ENCODE results near the gene C19orf85. TPM values are rescaled to one million over a fixed set of nuclear protein-coding genes. Genes with fewer than 3 reads are reported as not detected.

The C19orf85 gene
- total and polyA plus RNA-seq, 2 experiments from 2014 or later, result 1.7 to 3.4 TPM

DNA sequence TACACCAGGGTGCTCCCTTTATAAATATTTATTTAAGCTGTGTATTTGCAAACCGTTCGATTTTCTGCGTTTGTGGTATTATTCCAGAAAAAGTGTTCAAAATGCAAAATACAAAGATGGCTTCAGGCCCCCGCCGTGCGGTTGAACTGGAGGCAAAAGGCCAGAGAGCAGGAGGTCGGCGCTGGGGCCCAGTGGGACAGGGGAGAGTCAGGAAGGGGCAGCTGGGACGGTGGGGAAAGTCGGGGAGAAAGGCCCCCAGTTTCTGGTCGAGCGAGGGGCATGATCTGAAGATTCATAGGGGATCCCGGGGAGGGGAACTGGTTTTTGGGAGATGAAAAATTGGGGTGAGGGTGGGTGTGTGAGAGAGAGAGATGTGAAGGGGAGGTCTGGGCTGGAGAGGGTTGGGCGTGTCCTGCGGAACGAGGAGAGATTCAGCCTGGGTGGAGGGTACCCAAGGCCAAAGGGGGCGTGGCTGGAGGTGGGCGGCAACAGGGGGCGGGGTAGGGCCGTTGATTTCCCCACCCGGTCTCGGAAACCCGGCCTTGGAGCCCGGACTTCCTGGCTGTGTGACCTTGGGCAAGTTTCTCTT lies 3.8 kb downstream of the C19orf85 start:
- H3K27ac Mint-ChIP-seq, result peak overlapping the region; percentile 97
- no peak for TF ChIP-seq ZNF462 (CRISPR knock-in tag; IDR thresholded peaks at IDR 0.05)
- no peak for TF ChIP-seq STAT1 (IDR thresholded peaks at IDR 0.05; ENCODE audit: unreplicated experiment)
- TF ChIP-seq ZNF331 (CRISPR knock-in tag; IDR thresholded peaks at IDR 0.05; ENCODE audit: low read depth), result no peak
- no peak; the same call in 1 of the 2 replicates for TF ChIP-seq ETS1 (IDR thresholded peaks at IDR 0.05)
- no peak for TF ChIP-seq EZH2 (IDR thresholded peaks at IDR 0.05; ENCODE audit: low read depth, unreplicated experiment)
- no peak for TF ChIP-seq EZH2phosphoT487 (IDR thresholded peaks at IDR 0.05; ENCODE audit: unreplicated experiment)
- TF ChIP-seq, protein P1, sequence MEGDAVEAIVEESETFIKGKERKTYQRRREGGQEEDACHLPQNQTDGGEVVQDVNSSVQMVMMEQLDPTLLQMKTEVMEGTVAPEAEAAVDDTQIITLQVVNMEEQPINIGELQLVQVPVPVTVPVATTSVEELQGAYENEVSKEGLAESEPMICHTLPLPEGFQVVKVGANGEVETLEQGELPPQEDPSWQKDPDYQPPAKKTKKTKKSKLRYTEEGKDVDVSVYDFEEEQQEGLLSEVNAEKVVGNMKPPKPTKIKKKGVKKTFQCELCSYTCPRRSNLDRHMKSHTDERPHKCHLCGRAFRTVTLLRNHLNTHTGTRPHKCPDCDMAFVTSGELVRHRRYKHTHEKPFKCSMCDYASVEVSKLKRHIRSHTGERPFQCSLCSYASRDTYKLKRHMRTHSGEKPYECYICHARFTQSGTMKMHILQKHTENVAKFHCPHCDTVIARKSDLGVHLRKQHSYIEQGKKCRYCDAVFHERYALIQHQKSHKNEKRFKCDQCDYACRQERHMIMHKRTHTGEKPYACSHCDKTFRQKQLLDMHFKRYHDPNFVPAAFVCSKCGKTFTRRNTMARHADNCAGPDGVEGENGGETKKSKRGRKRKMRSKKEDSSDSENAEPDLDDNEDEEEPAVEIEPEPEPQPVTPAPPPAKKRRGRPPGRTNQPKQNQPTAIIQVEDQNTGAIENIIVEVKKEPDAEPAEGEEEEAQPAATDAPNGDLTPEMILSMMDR (conservative IDR thresholded peaks at IDR 0.05; ENCODE audit: low read depth in 2 of 2), result no peak
- TF ChIP-seq CREB1 (CRISPR knock-in tag; IDR thresholded peaks at IDR 0.05; ENCODE audit: low read depth), result no peak
- TF ChIP-seq REST (IDR thresholded peaks at IDR 0.05; ENCODE audit: unreplicated experiment), result no peak
- TF ChIP-seq POLR2AphosphoS5 (IDR thresholded peaks at IDR 0.05; ENCODE audit: low read depth), result no peak
- TF ChIP-seq NANOG (IDR thresholded peaks at IDR 0.05; ENCODE audit: borderline replicate concordance), result no peak
- no peak for TF ChIP-seq JUNB (IDR thresholded peaks at IDR 0.05; ENCODE audit: unreplicated experiment)
- no peak for TF ChIP-seq ZNF114 (CRISPR knock-in tag; IDR thresholded peaks at IDR 0.05)
- Histone ChIP-seq H3K4me2 (peak overlapping the region; percentile 88), H3K4me3 (peak overlapping the region; percentile 66), H3K79me2 (replicated peaks; ENCODE audit: insufficient read depth) (peaks cover 21% of the 10 kb centered on the region), H3F3A (replicated peaks; ENCODE audit: low read depth) (peaks cover 19% of the 10 kb centered on the region; the same call in 1 of the 2 replicates), H3K27me3 (ENCODE audit: insufficient read depth) (no peaks in the 10 kb centered on the region), H2AFZ (peak overlapping the region; percentile 66; the same call in 1 of the 2 replicates), H4K20me1 (replicated peaks; ENCODE audit: insufficient read depth) (no peaks in the 10 kb centered on the region; the same call in none of the 2 replicates), H3K9me2 (ENCODE audit: insufficient read depth) (no peaks in the 10 kb centered on the region), H3K27ac (ENCODE audit: low read depth) (peak overlapping the region; percentile 89), H3K4me1 (ENCODE audit: insufficient read depth) (peaks cover 26% of the 10 kb centered on the region), H3K36me3 (ENCODE audit: insufficient read depth) (no peaks in the 10 kb centered on the region)
- H3K4me1 Mint-ChIP-seq, result peaks cover 34% of the 10 kb centered on the region
- H3K9me3 Mint-ChIP-seq, result peaks cover 3% of the 10 kb centered on the region; the same call in 1 of the 3 replicates
- H3K4me3 Mint-ChIP-seq, result peak overlapping the region; percentile 91
- DNase-seq (ENCODE audit: low spot score) (peak; percentile 97), ATAC-seq (peak; percentile 74)
- H3K36me3 Mint-ChIP-seq (ENCODE audit: low read depth), result peaks cover 2% of the 10 kb centered on the region; the same call in 1 of the 3 replicates
- H3K27me3 Mint-ChIP-seq (ENCODE audit: insufficient read depth, low read depth, poor library complexity), result peaks cover 16% of the 10 kb centered on the region
